T-cell (primary cell): ENCODE data around the gene SLIT3. TPM values are rescaled to one million over a fixed set of nuclear protein-coding genes. Genes with fewer than 3 reads are reported as not detected.

Source experiments
- ATAC-seq, 4 experiments: fragments of 200-7000 bp in 3 of 4; fragments of 150-1000 bp in 1 of 4; cut with Tn5 transposase; replicated peaks in 1 of 4; 1 replicate in 3 of 4; 2 replicates in 1 of 4; pipeline ENCODE4 v1.10.0; 2021; ENCODE audit warnings: moderate library complexity in 3 of 4, mild to moderate bottlenecking in 2 of 4, moderate number of reproducible peaks in 1 of 4
- CTCF ChIA-PET, 2 donors: fragments of 300-600 bp; sonication (Branson Sonifier 250); formaldehyde crosslinking; loops; one replicate each; lab custom pipeline; 2022; ENCODE audit warnings: antibody characterized with exemption in 2 of 2; lab: Charles Lee
- POLR2A ChIA-PET, 2 donors: fragments of 300-600 bp; sonication (Branson Sonifier 250); formaldehyde crosslinking; loops; one replicate each; lab custom pipeline; 2022; ENCODE audit warnings: antibody characterized with exemption in 2 of 2; lab: Charles Lee
- DNase-seq, 35 experiments: peaks; one replicate each; pipeline versions ENCODE4 v3.0.0 to v3.0.0-alpha.2; 2013 to 2023
- H3K27ac ChIP-seq: one replicate; pipeline ENCODE4 v1.5.1; 2013; ENCODE audit warnings: low read length
- H3K27me3 ChIP-seq, 2 experiments: replicated peaks in 1 of 2; 1 replicate in 1 of 2; 2 replicates in 1 of 2; pipeline versions ENCODE4 v1.6.1 to v1.7.0; 2013; ENCODE audit warnings: low read length in 1 of 2, mixed read lengths in 1 of 2; ENCODE audit not compliant: control insufficient read depth in 2 of 2, insufficient read depth in 2 of 2; ENCODE audit errors: extremely low read depth in 1 of 2
- H3K36me3 ChIP-seq, 2 donors: 1 replicate in 1 of 2; 2 replicates in 1 of 2; pipeline versions ENCODE4 v1.6.1 to v1.7.0; 2013; ENCODE audit warnings: low read length in 1 of 2; ENCODE audit not compliant: control insufficient read depth in 2 of 2, insufficient read depth in 1 of 2; ENCODE audit errors: extremely low read depth in 1 of 2
- H3K4me1 ChIP-seq, 2 experiments: 1 replicate in 1 of 2; 2 replicates in 1 of 2; pipeline versions ENCODE4 v1.6.1 to v1.7.0; 2013; ENCODE audit warnings: low read length in 2 of 2, mixed read lengths in 1 of 2; ENCODE audit not compliant: insufficient read depth in 2 of 2, control insufficient read depth in 1 of 2; ENCODE audit errors: extremely low read depth in 1 of 2
- H3K4me3 ChIP-seq, 2 donors: 1 replicate in 1 of 2; 2 replicates in 1 of 2; pipeline versions ENCODE4 v1.5.1 to v1.7.0; 2013; ENCODE audit warnings: mild to moderate bottlenecking in 2 of 2, low read length in 1 of 2, moderate library complexity in 1 of 2; ENCODE audit not compliant: control insufficient read depth in 1 of 2; ENCODE audit errors: extremely low read depth in 1 of 2
- H3K9me3 ChIP-seq: 2 replicates; pipeline ENCODE4 v1.7.0; 2013
- H3K27ac Mint-ChIP-seq, 2 donors: one replicate each; pipeline ENCODE4 v1.8.0; 2020 to 2021; ENCODE audit warnings: mild to moderate bottlenecking in 2 of 2, mixed read lengths in 2 of 2
- H3K27me3 Mint-ChIP-seq, 2 donors: one replicate each; pipeline ENCODE4 v1.8.0; 2021 to 2022; ENCODE audit warnings: mixed read lengths in 2 of 2
- H3K36me3 Mint-ChIP-seq: one replicate; pipeline ENCODE4 v1.8.0; 2021; ENCODE audit warnings: mixed read lengths
- H3K4me1 Mint-ChIP-seq, 3 donors: one replicate each; pipeline ENCODE4 v1.8.0; 2020 to 2022; ENCODE audit warnings: mixed read lengths in 3 of 3, mild to moderate bottlenecking in 1 of 3
- H3K4me3 Mint-ChIP-seq, 3 donors: one replicate each; pipeline ENCODE4 v1.8.0; 2020 to 2022; ENCODE audit warnings: mild to moderate bottlenecking in 3 of 3, mixed read lengths in 3 of 3, moderate library complexity in 3 of 3
- H3K9me3 Mint-ChIP-seq, 3 donors: one replicate each; pipeline ENCODE4 v1.8.0; 2020 to 2022; ENCODE audit warnings: mixed read lengths in 3 of 3
- WGBS: methylation state at CpG from one replicate; pipeline ENCODE4 v1.1.5; 2013; ENCODE audit warnings: missing lambda C conversion rate; ENCODE audit not compliant: insufficient coverage; 5-methylcytosine and 5-hydroxymethylcytosine counted together
- total RNA-seq, 35 experiments: library from RNA in 6 of 35; stranded (reverse) in 6 of 35; fragments of 120-200 nt in 1 of 35; gene quantifications; one replicate each; pipeline versions ENCODE4 v1.2.1 to v1.2.4 and lab custom pipeline; 2013 to 2026

SLIT3 gene
- total RNA-seq, 5 donors from 2014 or later (not counting 1 experiment from before 2014, with no cell fraction given): 0.13 to 0.32 (median 0.13) TPM; not detected in 2

DNA sequence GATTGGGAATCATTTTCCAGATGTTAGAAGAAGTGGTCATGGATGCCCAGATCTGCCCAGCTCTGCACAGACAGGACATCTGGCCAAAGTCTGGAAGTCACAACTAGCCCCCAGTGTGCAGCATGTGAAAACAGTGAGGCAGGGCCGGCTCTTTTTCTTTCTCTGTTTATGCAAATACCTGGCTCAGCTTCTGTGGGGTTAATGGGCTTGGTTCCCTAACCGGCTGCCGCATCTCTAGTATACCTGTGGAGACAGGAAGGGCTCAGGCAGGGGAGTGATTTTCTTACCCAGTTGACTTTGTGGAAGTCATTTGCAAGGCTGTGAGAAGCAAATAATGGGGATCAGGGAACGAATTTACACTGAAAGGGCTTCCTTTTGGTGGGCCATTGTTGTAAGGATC lies 467.0 kb downstream of the SLIT3 start:
- POLR2A ChIA-PET: no interaction called here
- no peak overlapping the region for H3K27ac Mint-ChIP-seq

DNA sequence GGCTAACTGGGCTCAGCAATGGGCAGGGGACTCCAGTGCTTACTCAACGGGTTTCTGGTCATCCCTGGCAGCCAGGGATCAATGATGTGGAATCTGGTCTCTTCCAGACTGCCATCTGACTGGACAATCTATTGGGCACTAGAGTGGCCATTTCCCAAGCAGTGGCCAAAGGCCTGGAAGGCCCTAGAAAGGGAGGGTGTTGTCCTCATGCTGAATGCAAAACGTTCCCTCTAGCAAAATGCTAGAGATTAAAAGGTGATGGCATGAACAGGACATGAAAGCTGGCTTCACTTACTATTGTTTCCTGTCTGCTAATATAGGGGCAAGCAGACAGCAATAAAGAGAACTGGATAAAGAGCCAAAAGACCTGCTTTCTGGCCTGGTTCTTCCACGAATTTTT lies 467.6 kb downstream of the SLIT3 start:
- Mint-ChIP-seq H3K9me3 (no peaks in the 10 kb centered on the region), H3K4me3 (no peak overlapping the region), H3K27ac (no peak overlapping the region), H3K4me1 (no peaks in the 10 kb centered on the region), H3K27me3 (peaks cover 0 to 3% of the 10 kb centered on the region in 2 donors), H3K36me3 (no peaks in the 10 kb centered on the region)
- Histone ChIP-seq H3K4me1 (no peaks in the 10 kb centered on the region), H3K27me3 (peaks cover 0 to 12% of the 10 kb centered on the region in 2 experiments), H3K4me3 (no peak overlapping the region), H3K36me3 (no peaks in the 10 kb centered on the region), H3K27ac (no peak overlapping the region), H3K9me3 (no peaks in the 10 kb centered on the region)
- no peak for ATAC-seq
- no peak for DNase-seq
- 48% methylated on average over 2 of the region's 3 CpGs for WGBS
- POLR2A ChIA-PET: no interaction called here
- CTCF ChIA-PET: no interaction called here

More for the DNA sequence above, 467.0 kb downstream of the SLIT3 start:
- 70% methylated on average over 3 of the region's 4 CpGs for WGBS
- ATAC-seq: no peak
- Histone ChIP-seq H3K27ac (no peak overlapping the region), H3K27me3 (peaks cover 0 to 12% of the 10 kb centered on the region in 2 experiments), H3K4me1 (no peaks in the 10 kb centered on the region), H3K9me3 (no peaks in the 10 kb centered on the region), H3K36me3 (no peaks in the 10 kb centered on the region), H3K4me3 (no peak overlapping the region)
- CTCF ChIA-PET: no interaction called here
- H3K4me3 Mint-ChIP-seq: no peak overlapping the region
- no peak for DNase-seq
- H3K4me1 Mint-ChIP-seq: no peaks in the 10 kb centered on the region
- peaks cover 0 to 3% of the 10 kb centered on the region in 2 donors for H3K27me3 Mint-ChIP-seq
- H3K9me3 Mint-ChIP-seq: no peaks in the 10 kb centered on the region
- no peaks in the 10 kb centered on the region for H3K36me3 Mint-ChIP-seq

DNA sequence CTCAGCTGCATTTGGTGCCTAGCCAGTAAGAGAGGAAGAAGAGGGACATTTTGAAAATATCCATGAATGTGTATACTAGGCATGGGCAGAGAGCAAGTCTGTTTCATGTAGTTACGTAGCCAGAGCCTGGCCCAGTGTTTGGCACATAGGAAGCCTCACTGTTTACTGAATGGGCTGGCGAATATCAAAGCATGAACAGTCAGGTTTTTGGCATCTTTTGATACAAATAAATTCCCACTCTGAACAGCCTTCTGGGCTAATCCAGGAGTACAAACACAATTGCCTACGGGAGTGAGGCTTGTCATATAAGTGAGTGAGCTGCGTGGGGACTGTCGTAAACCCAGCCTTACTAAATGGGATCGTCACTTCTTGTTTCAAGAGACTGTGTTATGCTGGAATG lies 468.6 kb downstream of the SLIT3 start:
- Histone ChIP-seq H3K36me3 (no peaks in the 10 kb centered on the region), H3K27ac (no peak overlapping the region), H3K4me1 (no peaks in the 10 kb centered on the region), H3K9me3 (no peaks in the 10 kb centered on the region), H3K27me3 (peaks cover 0 to 12% of the 10 kb centered on the region in 2 experiments), H3K4me3 (no peak overlapping the region)
- H3K36me3 Mint-ChIP-seq: no peaks in the 10 kb centered on the region
- no peak overlapping the region for H3K27ac Mint-ChIP-seq
- H3K4me3 Mint-ChIP-seq: no peak overlapping the region
- DNase-seq (no peak), ATAC-seq (no peak)
- ChIA-PET POLR2A (no interaction called here), CTCF (no interaction called here)
- H3K9me3 Mint-ChIP-seq: no peaks in the 10 kb centered on the region
- peaks cover 0 to 4% of the 10 kb centered on the region in 2 donors for H3K27me3 Mint-ChIP-seq
- WGBS: 100% methylated on average over 3 of the region's 6 CpGs
- no peaks in the 10 kb centered on the region for H3K4me1 Mint-ChIP-seq

DNA sequence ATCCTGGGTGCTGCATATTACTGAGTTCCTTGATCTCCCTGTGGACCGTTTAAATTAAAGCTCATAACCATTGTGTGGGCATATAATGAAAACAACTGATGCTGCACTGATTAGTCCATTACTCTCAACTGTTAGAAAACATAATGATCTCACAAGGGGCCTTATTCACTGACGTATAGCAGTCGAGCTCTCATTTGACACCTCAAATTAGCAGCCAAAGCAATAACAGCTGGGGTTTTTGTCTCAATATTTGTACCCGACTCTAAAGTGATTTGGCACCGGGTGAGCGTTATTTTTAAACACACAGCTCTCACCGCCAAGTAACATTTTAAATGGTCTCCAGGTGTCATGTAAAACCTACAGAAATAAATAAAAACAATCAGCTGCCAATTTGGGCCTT lies 469.6 kb downstream of the SLIT3 start:
- POLR2A ChIA-PET: no interaction called here
- Mint-ChIP-seq H3K27ac (no peak overlapping the region), H3K27me3 (peaks cover 0 to 7% of the 10 kb centered on the region in 2 donors), H3K9me3 (no peaks in the 10 kb centered on the region), H3K4me1 (no peaks in the 10 kb centered on the region), H3K36me3 (no peaks in the 10 kb centered on the region), H3K4me3 (no peak overlapping the region)
- CTCF ChIA-PET: no interaction called here
- DNase-seq (no peak), ATAC-seq (no peak)
- Histone ChIP-seq H3K36me3 (no peaks in the 10 kb centered on the region), H3K27me3 (peaks cover 0 to 12% of the 10 kb centered on the region in 2 experiments), H3K4me3 (no peak overlapping the region), H3K27ac (no peak overlapping the region), H3K4me1 (no peaks in the 10 kb centered on the region), H3K9me3 (no peaks in the 10 kb centered on the region)
- WGBS: 83% methylated on average over 3 of the region's 7 CpGs

DNA sequence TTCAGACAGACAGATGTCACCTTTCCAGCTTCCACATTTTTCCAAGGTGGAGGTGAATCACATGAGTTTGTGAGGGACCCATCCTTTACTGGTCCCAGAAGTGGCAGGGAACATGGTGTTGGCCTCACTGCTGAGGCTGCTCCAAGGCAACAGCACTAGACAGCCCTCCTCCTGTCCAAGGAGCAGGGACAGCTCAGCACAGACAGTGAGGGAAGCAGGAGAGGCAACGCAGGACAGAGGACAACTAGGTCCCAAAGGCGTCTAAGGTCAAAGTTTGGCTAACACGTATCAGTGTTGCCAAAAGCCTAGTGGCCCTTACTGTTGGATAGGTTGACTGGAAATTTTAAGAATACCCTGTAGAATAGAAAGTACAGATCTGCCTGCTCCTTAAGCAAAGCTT lies 470.1 kb downstream of the SLIT3 start:
- POLR2A ChIA-PET: no interaction called here
- no peaks in the 10 kb centered on the region for H3K4me1 ChIP-seq
- 73% methylated on average over 3 of the region's 3 CpGs for WGBS
- DNase-seq (no peak), ATAC-seq (no peak)
- Mint-ChIP-seq H3K9me3 (no peaks in the 10 kb centered on the region), H3K27me3 (peaks cover 0 to 7% of the 10 kb centered on the region in 2 donors), H3K4me3 (no peak overlapping the region), H3K36me3 (no peaks in the 10 kb centered on the region), H3K4me1 (no peaks in the 10 kb centered on the region), H3K27ac (no peak overlapping the region)
- CTCF ChIA-PET: no interaction called here
- H3K4me3 ChIP-seq: no peak overlapping the region
- H3K36me3 ChIP-seq: no peaks in the 10 kb centered on the region
- peaks cover 0 to 12% of the 10 kb centered on the region in 2 experiments for H3K27me3 ChIP-seq
- no peaks in the 10 kb centered on the region for H3K9me3 ChIP-seq
- no peak overlapping the region for H3K27ac ChIP-seq

DNA sequence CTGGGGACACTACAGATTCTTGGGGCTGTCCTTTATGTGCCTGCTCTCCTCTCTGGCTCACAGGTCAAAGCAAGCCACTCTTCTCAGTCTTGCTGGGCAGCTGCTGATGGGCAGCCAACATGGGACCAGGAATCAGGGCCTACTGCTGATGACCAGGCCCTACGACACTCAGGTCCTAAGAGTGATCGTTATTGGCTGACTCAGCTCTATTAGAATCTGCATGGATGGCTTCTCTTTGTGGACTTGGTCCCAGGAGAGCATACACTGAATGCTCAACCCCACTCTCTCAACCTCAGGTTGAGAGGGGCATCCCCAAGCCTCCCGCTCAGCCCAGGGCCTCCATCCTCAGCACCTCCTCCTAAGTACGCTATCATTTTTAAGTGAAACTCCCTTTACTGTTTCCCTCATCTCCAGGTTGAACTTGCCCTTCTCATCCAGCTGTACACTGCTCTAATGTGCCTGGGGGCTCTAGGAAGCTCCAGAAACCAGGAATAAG lies 471.0 kb downstream of the SLIT3 start:
- H3K4me1 ChIP-seq: no peaks in the 10 kb centered on the region
- Mint-ChIP-seq H3K27ac (no peak overlapping the region), H3K27me3 (peaks cover 0 to 7% of the 10 kb centered on the region in 2 donors), H3K36me3 (no peaks in the 10 kb centered on the region), H3K4me3 (no peak overlapping the region), H3K4me1 (no peaks in the 10 kb centered on the region), H3K9me3 (no peaks in the 10 kb centered on the region)
- ATAC-seq: no peak
- no peak overlapping the region for H3K27ac ChIP-seq
- DNase-seq: no peak
- POLR2A ChIA-PET: no interaction called here
- no peaks in the 10 kb centered on the region for H3K9me3 ChIP-seq
- peaks cover 0 to 12% of the 10 kb centered on the region in 2 experiments for H3K27me3 ChIP-seq
- CTCF ChIA-PET: interaction anchor here in 1 of 2 donors (0.6 kb wide), 1 partner anchor 64 kb away, joined by 3 read pairs; no protein-coding TSS in a partner anchor
- no peak overlapping the region for H3K4me3 ChIP-seq
- H3K36me3 ChIP-seq: no peaks in the 10 kb centered on the region
- 68% methylated on average over 3 of the region's 4 CpGs for WGBS

DNA sequence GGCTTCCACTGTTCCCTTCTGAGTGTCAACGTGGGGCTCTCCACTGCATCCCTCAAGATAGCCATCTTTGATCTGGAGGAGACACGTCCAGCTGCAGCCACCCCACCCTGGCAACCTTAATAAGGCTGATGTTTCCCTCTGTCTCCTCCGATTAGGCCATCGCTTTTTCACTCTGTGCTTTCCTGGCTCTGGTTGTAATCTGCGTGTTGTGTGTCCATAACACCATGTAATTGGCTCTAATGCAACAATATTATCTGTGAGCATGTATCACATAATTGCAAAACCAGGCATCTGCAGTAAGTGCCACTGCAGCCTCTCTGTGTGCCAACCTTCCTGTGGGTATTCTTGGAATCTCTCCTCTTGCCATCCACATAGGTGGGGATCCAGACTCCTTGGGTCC lies 471.9 kb downstream of the SLIT3 start:
- H3K27me3 ChIP-seq: peaks cover 0 to 12% of the 10 kb centered on the region in 2 experiments
- Mint-ChIP-seq H3K4me1 (no peaks in the 10 kb centered on the region), H3K27me3 (peaks cover 0 to 7% of the 10 kb centered on the region in 2 donors), H3K36me3 (no peaks in the 10 kb centered on the region), H3K4me3 (no peak overlapping the region), H3K27ac (no peak overlapping the region), H3K9me3 (no peaks in the 10 kb centered on the region)
- H3K9me3 ChIP-seq: no peaks in the 10 kb centered on the region
- DNase-seq (no peak), ATAC-seq (no peak)
- no peak overlapping the region for H3K27ac ChIP-seq
- ChIA-PET POLR2A (no interaction called here), CTCF (no interaction called here)
- WGBS: 75% methylated on average over 5 of the region's 5 CpGs
- H3K4me3 ChIP-seq: no peak overlapping the region
- H3K36me3 ChIP-seq: no peaks in the 10 kb centered on the region
- no peaks in the 10 kb centered on the region for H3K4me1 ChIP-seq
